AG10803 (cell line): ENCODE measurements around the gene GPR31.
"Not testable (repeated sequence)": the region's sequence is repeated elsewhere in the genome, so short reads cannot be mapped to it uniquely, and the experiment has no call there.

Source experiments
- DNase-seq: peaks from one replicate; pipeline ENCODE4 v3.0.0; 2010; ENCODE audit warnings: low read depth
- H3K4me3 ChIP-seq: 2 replicates; pipeline ENCODE4 v1.5.1; 2011; ENCODE audit warnings: mild to moderate bottlenecking, low read length, control low read depth
- TF ChIP-seq, protein P1 (sequence below): conservative IDR thresholded peaks from 2 replicates; pipeline ENCODE4 v1.5.1; 2011; ENCODE audit warnings: mild to moderate bottlenecking, low read length, control low read depth, inconsistent platforms

The GPR31 gene

DNA sequence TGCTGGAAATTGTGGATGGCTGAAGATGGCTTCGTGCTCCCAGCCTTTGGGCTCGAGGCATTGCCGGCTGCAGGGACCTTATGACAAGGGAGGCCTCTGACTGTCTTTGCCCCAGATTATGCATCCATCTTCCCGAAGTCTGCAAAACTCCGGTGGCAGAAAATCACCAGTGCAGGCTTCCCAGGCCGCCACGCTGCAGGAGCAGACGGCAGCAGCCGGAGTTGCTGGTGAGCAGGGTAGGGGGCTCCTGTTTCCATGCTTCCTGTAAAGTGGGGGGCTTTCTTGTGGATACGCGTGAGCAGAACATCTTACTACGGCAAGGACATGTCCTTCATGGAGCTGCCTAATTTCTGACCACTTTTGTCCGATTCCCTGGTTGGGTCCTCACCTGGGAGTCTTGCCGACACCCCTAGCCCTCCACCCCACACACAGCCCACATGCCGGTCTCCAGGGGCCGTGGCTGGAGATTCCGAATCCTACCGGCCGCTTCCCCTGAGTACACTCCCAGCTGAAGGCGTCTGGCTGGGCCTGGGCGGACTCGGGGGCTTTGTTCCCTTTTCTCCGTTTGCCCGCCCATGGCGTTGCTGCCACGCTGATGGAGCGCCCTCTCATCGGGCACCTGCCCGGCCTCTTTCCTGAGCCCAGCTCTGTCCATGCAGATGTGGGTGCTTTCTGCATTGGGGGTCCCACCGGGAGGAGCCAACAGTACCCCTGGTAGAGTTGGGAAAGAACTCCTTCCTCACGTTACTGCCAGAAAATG, 21.3 kb upstream of the GPR31 start:
- not testable (repeated sequence) for H3K4me3 ChIP-seq, DNase-seq

DNA sequence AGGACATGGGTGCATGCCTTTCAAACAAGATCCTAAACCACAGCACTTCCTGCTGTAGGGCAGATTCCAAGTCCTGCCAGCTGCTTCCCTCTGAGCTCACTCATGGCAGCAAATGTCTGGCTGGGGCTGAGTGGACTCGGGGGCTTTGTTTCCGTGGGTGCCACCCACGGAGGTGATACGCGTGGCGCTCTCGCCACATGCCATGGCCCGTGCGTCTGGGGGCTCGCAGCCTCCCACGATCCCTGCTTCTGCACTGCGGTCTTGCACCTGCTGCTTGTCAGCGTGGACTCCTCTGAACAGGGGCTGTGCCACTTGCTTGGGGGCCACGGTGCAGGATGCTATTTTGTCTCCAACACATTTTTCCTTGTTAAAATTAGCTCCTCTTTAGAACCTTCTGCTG, 19.5 kb upstream of the GPR31 start:
- DNase-seq, H3K4me3 ChIP-seq: not testable (repeated sequence)

DNA sequence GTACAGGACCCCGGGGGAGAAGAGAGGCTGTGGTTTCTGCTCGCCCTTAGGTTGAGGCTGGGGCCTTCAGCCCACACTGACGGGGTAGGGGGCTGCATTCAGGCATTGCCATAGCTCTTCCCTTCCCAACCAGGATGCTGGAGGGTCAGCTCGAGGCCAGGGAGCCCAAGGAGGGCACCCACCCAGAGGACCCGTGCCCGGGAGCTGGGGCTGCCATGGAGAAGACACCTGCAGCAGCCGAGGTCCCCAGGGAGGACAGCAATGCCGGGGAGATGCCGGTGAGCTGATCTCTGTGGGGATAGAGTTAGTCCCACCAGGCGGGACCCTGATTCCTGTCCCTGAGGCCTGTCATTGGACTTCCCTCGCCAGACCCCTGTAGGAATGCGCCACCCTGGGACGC, 14.2 kb upstream of the GPR31 start:
- H3K4me3 ChIP-seq, DNase-seq: not testable (repeated sequence)

DNA sequence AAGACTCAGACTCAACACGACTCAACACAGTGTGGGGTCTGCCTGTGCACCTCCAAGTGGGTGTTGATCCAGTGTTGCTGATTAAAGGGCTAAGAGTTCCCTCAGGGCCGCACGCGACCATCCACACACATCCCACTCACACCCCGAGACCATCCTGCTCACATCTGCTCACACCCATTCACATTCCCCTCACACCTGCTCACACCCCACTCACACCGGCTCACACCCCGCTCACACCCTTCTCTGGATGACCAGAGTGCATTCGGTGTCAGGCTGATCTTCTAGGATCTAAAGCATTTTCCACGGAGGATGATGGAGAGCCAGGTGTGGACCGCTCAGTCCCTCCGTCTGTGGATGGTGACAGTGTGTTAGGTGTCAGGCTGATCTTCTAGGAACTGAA, 13.5 kb upstream of the GPR31 start:
- DNase-seq, H3K4me3 ChIP-seq: not testable (repeated sequence)

DNA sequence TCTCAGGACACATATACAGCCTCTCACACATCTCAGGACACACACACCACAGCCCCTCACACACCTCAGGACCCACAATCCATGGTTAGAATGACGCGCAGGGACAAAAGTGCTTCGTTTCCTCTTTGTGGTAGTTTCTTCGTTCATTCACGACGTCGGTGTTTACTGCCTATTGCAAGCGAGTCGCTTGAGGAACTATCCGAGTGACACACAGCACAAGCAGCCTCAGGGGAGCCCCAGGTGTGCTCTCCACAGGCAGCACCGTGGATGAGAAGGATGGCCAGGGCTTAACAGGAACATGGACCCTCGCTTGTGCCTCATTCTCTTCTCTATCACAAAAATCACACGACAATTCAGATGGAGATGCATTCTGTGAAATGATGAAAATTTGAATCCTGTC, 12.1 kb upstream of the GPR31 start:
- H3K4me3 ChIP-seq, DNase-seq: not testable (repeated sequence)

DNA sequence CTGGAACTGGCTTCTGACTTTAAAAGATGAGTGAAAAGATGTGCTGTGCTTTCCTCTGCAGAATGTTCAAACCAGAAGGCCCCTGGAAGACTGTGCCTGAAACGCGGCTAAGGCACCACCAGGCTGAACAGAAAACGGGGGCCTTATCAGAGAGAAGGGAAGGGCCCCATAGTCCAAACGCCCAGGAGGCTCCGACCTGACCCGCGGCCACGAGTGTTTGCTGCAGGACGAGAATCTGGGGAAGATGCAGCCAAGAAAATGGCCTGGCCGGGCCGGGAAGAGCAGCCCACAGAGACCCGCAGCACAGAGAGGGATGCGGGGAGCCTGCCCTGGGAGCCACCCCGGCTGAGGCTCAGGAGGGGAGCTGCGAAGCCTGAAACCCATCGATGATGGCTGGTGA, 10.5 kb upstream of the GPR31 start:
- not testable (repeated sequence) for DNase-seq, H3K4me3 ChIP-seq

DNA sequence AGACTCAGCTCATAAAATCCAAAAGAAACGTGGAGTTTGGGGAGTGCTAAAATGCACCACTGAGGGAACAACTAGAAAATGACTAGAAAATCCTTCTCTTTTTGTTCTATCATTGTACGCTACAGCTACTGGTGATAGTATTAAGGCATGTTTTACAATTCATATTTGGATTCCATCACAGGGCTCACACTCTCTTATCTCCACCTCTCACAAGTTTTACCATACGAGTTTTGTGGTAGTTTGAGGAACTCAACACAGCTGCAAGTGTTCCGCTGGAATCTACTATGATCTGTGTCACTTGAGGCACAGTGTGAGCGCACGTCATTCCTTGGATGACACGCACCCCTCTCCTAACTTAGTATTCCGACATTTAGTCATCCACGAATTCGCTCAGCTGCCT, 9.9 kb upstream of the GPR31 start:
- not testable (repeated sequence) for H3K4me3 ChIP-seq, DNase-seq

DNA sequence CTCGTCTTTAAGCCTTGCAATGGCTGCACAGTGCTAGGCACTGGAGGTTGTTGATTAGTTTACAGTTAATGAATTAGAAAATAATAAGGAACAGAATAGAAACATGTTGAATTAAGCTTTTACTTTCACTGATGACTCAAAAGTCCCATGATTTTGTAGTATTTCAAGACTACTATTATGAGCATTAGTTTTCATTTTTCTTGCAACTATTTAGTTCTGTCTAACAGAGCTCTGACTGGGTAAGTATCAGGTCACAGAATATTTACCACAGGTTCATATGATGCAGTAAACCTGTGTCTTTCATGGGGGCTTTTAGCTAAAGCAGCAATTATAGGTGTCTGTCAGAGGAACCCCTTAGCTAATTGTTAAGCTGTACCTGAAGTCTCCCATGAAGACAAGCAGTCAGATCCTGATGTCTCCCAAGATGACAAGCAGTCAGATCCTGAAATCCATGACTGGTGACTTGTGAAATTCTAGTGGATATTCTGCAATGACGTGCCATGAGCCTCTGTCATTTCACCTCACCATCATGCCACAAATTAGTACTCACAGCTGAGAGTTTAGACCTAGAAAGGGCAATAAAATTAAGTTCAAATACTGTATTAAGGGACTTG, 8.2 kb upstream of the GPR31 start:
- DNase-seq: no peak
- H3K4me3 ChIP-seq: no peak overlapping the region
- TF ChIP-seq, protein P1, sequence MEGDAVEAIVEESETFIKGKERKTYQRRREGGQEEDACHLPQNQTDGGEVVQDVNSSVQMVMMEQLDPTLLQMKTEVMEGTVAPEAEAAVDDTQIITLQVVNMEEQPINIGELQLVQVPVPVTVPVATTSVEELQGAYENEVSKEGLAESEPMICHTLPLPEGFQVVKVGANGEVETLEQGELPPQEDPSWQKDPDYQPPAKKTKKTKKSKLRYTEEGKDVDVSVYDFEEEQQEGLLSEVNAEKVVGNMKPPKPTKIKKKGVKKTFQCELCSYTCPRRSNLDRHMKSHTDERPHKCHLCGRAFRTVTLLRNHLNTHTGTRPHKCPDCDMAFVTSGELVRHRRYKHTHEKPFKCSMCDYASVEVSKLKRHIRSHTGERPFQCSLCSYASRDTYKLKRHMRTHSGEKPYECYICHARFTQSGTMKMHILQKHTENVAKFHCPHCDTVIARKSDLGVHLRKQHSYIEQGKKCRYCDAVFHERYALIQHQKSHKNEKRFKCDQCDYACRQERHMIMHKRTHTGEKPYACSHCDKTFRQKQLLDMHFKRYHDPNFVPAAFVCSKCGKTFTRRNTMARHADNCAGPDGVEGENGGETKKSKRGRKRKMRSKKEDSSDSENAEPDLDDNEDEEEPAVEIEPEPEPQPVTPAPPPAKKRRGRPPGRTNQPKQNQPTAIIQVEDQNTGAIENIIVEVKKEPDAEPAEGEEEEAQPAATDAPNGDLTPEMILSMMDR: no peak

DNA sequence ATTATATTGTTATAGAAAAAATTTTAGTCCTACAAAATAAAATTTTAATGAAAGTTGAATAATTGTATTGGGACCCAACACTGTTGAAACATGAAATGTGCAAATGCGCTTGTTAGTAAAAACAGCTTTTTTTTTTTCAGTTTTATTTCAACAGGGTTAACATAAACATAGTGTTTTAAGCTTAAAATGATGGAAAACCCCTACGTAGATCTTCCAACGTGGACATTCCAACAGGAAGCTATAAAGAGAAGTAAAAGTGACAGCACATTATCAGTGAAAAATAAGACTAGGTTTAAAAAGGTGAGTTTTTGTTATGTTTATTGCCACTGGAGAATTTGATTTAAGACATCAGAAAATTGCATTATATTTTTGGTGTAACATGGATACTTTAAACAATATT, 6.5 kb upstream of the GPR31 start:
- no peak overlapping the region for H3K4me3 ChIP-seq
- DNase-seq: no peak
- TF ChIP-seq, protein P1: no peak

DNA sequence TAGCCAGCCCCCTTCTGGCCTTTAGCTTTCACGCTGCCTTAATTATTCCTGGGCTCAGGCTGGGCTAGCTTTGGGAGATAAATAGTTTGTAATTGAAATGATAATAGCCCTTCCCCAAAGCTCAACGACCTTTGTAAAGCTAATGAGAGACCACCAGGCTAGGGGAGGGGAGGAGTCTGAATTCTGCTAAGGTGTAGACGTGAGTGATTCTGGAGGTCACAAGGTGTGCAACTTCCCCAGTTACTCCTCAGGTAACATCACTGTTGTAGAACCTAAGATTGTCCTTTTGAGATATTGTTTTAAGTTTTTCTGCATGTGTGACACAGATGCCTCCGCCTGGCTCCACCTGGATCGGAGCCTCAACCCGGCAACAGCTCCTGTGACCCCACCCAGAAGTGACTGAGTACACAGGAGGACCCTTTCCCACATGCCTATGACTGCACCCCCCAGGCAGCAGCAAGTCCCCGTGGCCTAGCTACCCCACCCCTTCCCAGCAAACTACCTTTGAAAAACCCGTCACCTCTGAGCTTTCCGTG, 5.8 kb upstream of the GPR31 start:
- H3K4me3 ChIP-seq: no peak overlapping the region
- no peak for DNase-seq
- TF ChIP-seq, protein P1: no peak

DNA sequence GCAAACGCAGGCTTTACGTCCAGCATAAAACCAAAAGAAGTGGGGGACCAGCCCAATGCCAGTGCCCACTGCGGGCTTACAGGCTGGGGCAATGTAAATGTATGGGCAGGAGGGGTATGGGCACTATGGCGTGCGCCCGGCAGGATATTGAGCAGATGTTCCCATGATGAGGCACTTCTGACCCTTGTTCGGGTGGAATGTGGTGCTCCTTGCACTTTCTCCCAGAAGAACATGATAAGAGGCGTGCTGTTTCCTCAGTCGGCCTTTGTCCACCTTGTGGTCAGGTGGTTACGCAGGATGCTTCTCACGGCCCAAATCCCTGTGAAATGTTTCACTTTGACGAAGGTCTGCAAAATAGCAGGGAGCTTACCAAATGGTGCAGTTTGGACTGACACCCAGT, 4.8 kb upstream of the GPR31 start:
- no peak for DNase-seq
- no peak overlapping the region for H3K4me3 ChIP-seq

More for the DNA sequence above, 4.8 kb upstream of the GPR31 start:
- TF ChIP-seq, protein P1: no peak
